ENCODE data around the gene XIRP1. TPM values are rescaled to one million over a fixed set of nuclear protein-coding genes. Genes with fewer than 3 reads are reported as not detected.
"Not testable (repeated sequence)": the region's sequence is repeated elsewhere in the genome, so short reads cannot be mapped to it uniquely, and the experiment has no call there.

XIRP1 gene
- total RNA-seq, 2 donors from 2014 or later = not detected

GRCh38 chr3:39230453-39230852 is 38.1 kb upstream of the XIRP1 start:
- no peak overlapping the region for H3K27ac ChIP-seq
- H3K9me3 ChIP-seq = no peaks in the 10 kb centered on the region
- H3K4me1 ChIP-seq = no peaks in the 10 kb centered on the region
- H3K27me3 ChIP-seq = no peaks in the 10 kb centered on the region
- H3K36me3 ChIP-seq = no peaks in the 10 kb centered on the region
- no peak for DNase-seq
- intact Hi-C loops (cut with DNase I) = no loop called here
- H3K9ac ChIP-seq (ENCODE audit: low read depth in 2 of 2, low read length in 2 of 2) = no peak overlapping the region
- TF ChIP-seq CTCF (IDR thresholded peaks at IDR 0.05) = no peak
- H3K4me3 ChIP-seq = no peak overlapping the region

- intact Hi-C loops (cut with DNase I) = no loop called here
Observed at GRCh38 chr3:39228496-39228895, 36.1 kb upstream of the XIRP1 start.

GRCh38 chr3:39227596-39227995 is 35.2 kb upstream of the XIRP1 start:
- H3K36me3 ChIP-seq; intact Hi-C loops (cut with DNase I); H3K9ac ChIP-seq (ENCODE audit: low read depth in 2 of 2, low read length in 2 of 2); H3K9me3 ChIP-seq; H3K27me3 ChIP-seq; DNase-seq; H3K27ac ChIP-seq; H3K4me3 ChIP-seq; H3K4me1 ChIP-seq: not testable (repeated sequence)

More at GRCh38 chr3:39228496-39228895, 36.1 kb upstream of the XIRP1 start:
- H3K36me3 ChIP-seq = no peaks in the 10 kb centered on the region
- no peaks in the 10 kb centered on the region for H3K4me1 ChIP-seq
- TF ChIP-seq CTCF (IDR thresholded peaks at IDR 0.05) = no peak
- no peak overlapping the region for H3K9ac ChIP-seq (ENCODE audit: low read depth in 2 of 2, low read length in 2 of 2)
- no peaks in the 10 kb centered on the region for H3K9me3 ChIP-seq
- no peak overlapping the region for H3K27ac ChIP-seq
- no peak overlapping the region for H3K4me3 ChIP-seq
- no peaks in the 10 kb centered on the region for H3K27me3 ChIP-seq
- no peak for DNase-seq

- DNase-seq = no peak
- Histone ChIP-seq H3K4me3 (no peak overlapping the region), H3K9me3 (no peaks in the 10 kb centered on the region), H3K27ac (no peak overlapping the region), H3K9ac (ENCODE audit: low read depth in 2 of 2, low read length in 2 of 2) (no peak overlapping the region), H3K27me3 (no peaks in the 10 kb centered on the region), H3K36me3 (no peaks in the 10 kb centered on the region), H3K4me1 (no peaks in the 10 kb centered on the region)
- TF ChIP-seq CTCF (IDR thresholded peaks at IDR 0.05) = no peak
- intact Hi-C loops (cut with DNase I) = no loop called here
Observed at GRCh38 chr3:39226106-39226741, 33.8 kb upstream of the XIRP1 start.

GRCh38 chr3:39224288-39224687 is 31.9 kb upstream of the XIRP1 start:
- H3K4me1 ChIP-seq = no peaks in the 10 kb centered on the region
- H3K4me3 ChIP-seq = no peak overlapping the region
- H3K9ac ChIP-seq (ENCODE audit: low read depth in 2 of 2, low read length in 2 of 2) = no peak overlapping the region
- H3K36me3 ChIP-seq = no peaks in the 10 kb centered on the region
- intact Hi-C loops (cut with DNase I) = no loop called here
- no peak overlapping the region for H3K27ac ChIP-seq
- no peaks in the 10 kb centered on the region for H3K9me3 ChIP-seq
- no peak for DNase-seq
- TF ChIP-seq CTCF (IDR thresholded peaks at IDR 0.05) = no peak
- H3K27me3 ChIP-seq = no peaks in the 10 kb centered on the region

GRCh38 chr3:39222939-39223338 is 30.5 kb upstream of the XIRP1 start:
- Histone ChIP-seq H3K36me3 (no peaks in the 10 kb centered on the region), H3K4me3 (no peak overlapping the region), H3K4me1 (no peaks in the 10 kb centered on the region), H3K27ac (no peak overlapping the region), H3K27me3 (no peaks in the 10 kb centered on the region), H3K9ac (ENCODE audit: low read depth in 2 of 2, low read length in 2 of 2) (no peak overlapping the region), H3K9me3 (no peaks in the 10 kb centered on the region)
- DNase-seq = no peak
- intact Hi-C loops (cut with DNase I) = no loop called here
- TF ChIP-seq CTCF (IDR thresholded peaks at IDR 0.05) = no peak

All from colonic mucosa (tissue), 4 donors.